GM12878 (cell line): ENCODE data around the gene RNFT2.

Experiments used
- REST ChIP-seq: IDR thresholded peaks from 2 replicates; pipeline ENCODE4 v1.6.1; 2012; ENCODE audit warnings: mild to moderate bottlenecking, low read depth, low read length
- SKIL ChIP-seq: fragments of 450-650 bp; IDR thresholded peaks from 2 replicates; pipeline ENCODE4 v1.6.1; 2017; ENCODE audit warnings: mild to moderate bottlenecking, low read depth, inconsistent platforms; ENCODE audit not compliant: poor library complexity, severe bottlenecking
- TF ChIP-seq, protein P1 (sequence below), 3 experiments: IDR thresholded peaks in 2 of 3; conservative IDR thresholded peaks in 1 of 3; 2 replicates each; pipeline ENCODE4 v1.5.1; 2011; ENCODE audit warnings: low read depth in 3 of 3, low read length in 3 of 3, mild to moderate bottlenecking in 3 of 3, control low read depth in 2 of 3, moderate library complexity in 2 of 3, inconsistent platforms in 1 of 3, mixed read lengths in 1 of 3; ENCODE audit not compliant: control insufficient read depth in 2 of 3, insufficient read depth in 1 of 3; ENCODE audit errors: extremely low read depth in 1 of 3

DNA sequence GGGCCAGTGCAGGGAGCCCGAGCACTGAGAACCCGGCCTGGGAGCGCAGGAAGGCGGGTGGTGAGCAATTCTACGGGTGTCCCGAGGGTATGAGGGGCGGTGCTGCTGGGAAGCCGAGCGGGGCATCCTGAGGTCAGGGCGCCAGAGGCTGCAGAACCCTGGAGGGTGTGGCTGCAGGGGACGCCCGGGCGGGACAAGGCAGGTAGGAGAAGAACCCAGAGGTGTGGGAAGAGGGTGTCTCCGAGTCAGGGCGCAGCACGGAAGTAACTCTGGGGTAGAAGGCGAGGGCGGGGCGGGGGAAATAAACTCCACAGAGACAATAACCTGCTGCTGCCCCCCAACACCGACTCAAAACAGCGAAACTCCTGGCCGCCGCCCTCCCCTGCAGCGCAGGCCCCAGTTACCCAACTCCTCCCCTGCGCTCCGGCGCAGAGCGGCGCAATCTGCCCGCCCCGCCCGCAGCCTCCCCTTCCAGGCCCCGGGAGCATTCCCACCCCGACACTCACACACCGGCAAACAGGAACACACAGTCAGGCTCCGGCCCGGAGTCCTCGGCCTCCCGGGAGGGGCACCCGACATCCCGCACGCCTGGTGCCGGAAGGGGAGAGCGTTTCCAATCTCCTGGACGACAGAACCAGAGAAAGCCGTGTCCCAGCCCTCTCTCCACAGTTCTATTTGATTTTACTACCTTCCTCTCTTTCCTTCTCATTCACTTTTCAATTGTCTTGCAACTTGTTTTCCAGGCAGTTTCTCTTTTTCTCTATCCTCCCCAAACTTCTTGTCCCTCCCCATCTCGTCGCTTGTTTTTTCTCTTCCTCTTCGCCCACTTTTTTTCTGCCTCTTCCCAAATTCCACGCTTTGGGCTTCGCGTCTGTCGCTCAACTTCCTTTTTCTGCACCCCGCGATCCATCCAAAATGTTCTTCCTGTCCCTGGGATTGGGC lies 140.7 kb downstream of the RNFT2 start:
- TF ChIP-seq, protein P1, sequence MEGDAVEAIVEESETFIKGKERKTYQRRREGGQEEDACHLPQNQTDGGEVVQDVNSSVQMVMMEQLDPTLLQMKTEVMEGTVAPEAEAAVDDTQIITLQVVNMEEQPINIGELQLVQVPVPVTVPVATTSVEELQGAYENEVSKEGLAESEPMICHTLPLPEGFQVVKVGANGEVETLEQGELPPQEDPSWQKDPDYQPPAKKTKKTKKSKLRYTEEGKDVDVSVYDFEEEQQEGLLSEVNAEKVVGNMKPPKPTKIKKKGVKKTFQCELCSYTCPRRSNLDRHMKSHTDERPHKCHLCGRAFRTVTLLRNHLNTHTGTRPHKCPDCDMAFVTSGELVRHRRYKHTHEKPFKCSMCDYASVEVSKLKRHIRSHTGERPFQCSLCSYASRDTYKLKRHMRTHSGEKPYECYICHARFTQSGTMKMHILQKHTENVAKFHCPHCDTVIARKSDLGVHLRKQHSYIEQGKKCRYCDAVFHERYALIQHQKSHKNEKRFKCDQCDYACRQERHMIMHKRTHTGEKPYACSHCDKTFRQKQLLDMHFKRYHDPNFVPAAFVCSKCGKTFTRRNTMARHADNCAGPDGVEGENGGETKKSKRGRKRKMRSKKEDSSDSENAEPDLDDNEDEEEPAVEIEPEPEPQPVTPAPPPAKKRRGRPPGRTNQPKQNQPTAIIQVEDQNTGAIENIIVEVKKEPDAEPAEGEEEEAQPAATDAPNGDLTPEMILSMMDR (IDR thresholded peaks at IDR 0.05 in 2 of 3, conservative IDR thresholded peaks at IDR 0.05 in 1 of 3; ENCODE audit: control insufficient read depth in 2 of 3, extremely low read depth in 1 of 3, insufficient read depth in 1 of 3, low read depth in 3 of 3, low read length in 3 of 3) = no peak
- no peak for TF ChIP-seq REST
- no peak for TF ChIP-seq SKIL
